DND-41 (cell line): Measurements from ENCODE around the gene PCNT.

Experiments used
- EZH2 ChIP-seq: IDR thresholded peaks from 3 replicates; pipeline ENCODE4 v1.6.1; 2012; ENCODE audit warnings: borderline replicate concordance, low read depth, mild to moderate bottlenecking, moderate library complexity, low read length, inconsistent platforms; ENCODE audit not compliant: severe bottlenecking
- TF ChIP-seq, protein P1 (sequence below): IDR thresholded peaks from 2 replicates; pipeline ENCODE4 v1.5.1; 2012; ENCODE audit warnings: borderline replicate concordance, low read length, moderate library complexity, mild to moderate bottlenecking; ENCODE audit not compliant: poor library complexity, severe bottlenecking; ENCODE audit errors: extremely low read depth

DNA sequence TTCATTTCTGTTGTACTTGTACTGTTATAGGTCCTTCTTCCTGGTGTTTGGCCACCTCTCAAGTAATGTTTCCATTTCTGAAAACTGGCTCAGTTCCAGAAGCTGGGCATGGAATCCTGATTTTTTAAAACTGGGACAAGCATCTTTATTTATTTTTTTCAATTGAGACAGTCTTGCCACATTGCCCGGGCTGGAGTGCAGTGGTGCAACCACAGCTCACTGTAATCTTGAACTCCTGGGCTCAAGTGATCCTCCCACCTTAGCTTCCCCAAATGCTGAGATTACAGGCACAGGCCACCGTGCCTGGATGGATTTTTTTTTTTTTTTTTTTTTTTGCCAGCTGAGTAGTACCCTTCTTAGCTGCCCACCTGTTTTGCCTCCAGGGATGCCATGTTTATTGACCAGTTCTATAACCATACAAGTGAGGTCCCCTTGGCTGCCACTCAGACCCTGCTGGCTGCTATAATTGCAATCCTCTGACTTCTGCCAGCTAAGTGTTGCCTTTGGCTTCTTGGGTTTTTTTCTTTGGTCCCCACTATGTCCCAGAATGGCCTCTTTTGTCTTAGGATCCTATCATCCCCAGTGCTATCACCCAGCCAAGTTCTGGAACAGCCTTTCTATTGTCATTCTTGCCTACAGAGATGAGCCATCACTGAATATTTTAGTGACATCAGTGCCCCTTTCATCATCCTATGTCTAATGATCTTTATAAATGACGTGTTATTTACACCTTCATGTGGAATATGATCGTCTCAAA is 130.9 kb downstream of the PCNT start:
- no peak for TF ChIP-seq EZH2
- TF ChIP-seq, protein P1, sequence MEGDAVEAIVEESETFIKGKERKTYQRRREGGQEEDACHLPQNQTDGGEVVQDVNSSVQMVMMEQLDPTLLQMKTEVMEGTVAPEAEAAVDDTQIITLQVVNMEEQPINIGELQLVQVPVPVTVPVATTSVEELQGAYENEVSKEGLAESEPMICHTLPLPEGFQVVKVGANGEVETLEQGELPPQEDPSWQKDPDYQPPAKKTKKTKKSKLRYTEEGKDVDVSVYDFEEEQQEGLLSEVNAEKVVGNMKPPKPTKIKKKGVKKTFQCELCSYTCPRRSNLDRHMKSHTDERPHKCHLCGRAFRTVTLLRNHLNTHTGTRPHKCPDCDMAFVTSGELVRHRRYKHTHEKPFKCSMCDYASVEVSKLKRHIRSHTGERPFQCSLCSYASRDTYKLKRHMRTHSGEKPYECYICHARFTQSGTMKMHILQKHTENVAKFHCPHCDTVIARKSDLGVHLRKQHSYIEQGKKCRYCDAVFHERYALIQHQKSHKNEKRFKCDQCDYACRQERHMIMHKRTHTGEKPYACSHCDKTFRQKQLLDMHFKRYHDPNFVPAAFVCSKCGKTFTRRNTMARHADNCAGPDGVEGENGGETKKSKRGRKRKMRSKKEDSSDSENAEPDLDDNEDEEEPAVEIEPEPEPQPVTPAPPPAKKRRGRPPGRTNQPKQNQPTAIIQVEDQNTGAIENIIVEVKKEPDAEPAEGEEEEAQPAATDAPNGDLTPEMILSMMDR: no peak
